GM18519 (cell line): ENCODE measurements around the gene RPS6KA1.
"Not testable (repeated sequence)": the region's sequence is repeated elsewhere in the genome, so short reads cannot be mapped to it uniquely, and the experiment has no call there.

Experiments
- ATAC-seq: cut with Tn5 transposase; IDR thresholded peaks from one replicate; pipeline ENCODE4 v1.9.1; 2021; ENCODE audit warnings: mild to moderate bottlenecking, moderate library complexity; ENCODE audit not compliant: unreplicated experiment, low FRiP score

The RPS6KA1 gene

DNA sequence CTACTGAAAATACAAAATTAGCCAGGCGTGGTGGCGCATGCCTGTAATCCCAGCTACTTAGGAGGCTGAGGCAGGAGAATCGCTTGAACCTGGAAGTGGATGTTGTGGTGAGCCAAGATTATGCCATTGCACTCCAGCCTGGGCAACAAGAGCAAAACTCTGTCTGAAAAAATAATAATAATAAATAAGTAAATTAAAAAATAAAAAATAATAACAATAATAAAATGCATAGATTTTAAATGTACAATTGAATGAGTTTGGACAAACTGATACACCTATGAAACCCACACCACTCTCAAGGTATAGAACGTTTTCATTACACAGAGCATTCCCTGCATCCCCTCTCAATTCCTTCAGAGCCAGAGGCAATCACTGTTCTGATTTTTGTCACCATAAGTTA lies 55.0 kb downstream of the RPS6KA1 start:
- not testable (repeated sequence) for ATAC-seq

DNA sequence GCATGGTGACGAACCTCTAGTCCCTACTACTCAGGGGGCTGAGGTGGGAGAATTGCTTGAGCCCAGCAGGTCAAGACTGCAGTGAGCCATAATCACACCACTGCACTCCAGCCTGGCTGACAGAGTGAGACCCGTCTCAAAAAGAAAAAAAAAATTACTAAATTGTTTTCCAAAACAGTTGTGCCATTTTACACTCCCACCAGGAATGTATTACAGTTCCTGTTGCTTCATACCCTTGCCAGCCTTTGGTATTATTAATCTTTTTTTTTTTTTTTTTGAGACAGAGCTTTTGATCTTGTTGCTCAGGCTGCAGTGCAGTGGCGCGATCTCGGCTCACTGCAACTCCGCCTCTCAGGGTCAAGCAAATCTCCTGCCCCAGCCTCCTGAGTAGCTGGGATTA lies 55.9 kb downstream of the RPS6KA1 start:
- ATAC-seq: no peak

DNA sequence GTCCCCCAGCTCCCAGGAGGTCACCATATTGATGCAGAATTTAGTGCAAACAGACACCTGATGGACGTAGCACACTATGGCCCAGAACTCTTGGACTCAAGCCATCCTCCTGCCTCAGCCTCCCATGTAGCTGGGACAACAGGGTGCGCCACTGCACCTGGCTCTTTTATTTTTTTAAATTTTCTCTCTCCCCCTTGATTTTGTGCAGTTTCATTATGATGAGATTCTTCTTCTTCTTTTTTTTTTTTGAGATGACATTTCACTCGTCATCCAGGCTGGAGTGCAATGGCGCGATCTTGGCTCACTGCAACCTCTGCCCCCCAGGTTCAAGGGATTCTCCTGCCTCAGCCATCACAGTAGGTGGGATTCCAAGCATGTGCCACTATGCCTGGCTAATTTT lies 63.8 kb downstream of the RPS6KA1 start:
- no peak for ATAC-seq

DNA sequence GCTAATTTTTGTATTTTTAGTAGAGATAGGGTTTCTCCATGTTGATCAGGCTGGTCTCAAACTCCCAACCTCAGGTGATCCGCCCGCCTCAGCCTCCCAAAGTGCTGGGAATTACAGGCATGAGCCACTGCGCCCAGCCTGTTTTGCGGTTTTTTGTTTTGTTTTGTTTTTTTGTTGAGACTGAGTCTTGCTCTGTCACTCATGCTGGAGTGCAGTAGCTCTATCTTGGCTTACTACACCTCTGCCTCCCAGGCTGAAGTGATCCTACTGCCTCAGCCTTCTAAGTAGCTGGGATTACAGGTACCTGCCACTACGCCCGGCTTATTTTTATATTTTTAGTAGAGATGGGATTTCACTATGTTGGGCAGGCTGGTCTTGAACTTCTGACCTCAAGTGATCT lies 65.0 kb downstream of the RPS6KA1 start:
- not testable (repeated sequence) for ATAC-seq

DNA sequence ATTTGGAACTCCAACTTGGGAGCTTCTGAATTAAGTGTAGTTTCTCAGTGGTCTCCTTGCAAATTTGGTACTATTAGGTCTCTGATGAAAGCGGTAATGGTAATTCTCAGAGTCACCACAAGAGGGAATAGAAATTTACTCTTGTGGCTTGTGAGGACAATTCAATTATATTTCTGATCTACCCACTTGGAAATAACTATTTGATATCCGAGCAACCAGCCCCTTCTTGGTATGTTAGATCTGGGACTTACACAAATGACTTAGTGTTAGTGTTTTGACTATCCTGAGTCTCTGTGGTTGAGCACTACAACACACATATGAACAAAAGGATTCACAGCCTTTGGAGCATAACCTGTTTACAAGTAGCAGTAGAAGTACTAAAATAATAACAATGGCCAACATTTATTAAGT lies 68.1 kb downstream of the RPS6KA1 start:
- no peak for ATAC-seq

DNA sequence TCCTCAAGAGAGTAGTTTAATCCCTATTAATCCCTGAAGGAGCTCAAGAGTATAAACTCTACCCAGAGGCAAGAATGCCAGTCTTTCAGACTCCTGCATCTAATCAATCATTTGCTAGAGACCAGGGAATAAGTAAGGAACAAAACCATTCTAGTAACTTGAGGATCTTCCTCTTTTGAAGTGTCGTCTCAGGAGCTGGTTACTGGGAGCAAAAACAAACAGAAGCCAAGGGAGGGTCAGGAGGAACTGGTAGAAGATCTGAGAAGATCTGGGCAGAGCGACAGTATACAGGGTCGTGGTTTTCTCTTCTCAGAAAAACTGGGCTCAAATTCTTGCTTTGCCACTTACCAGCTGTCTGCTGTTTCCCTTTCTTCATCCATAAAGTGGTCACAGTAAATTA lies 69.3 kb downstream of the RPS6KA1 start:
- ATAC-seq: no peak

DNA sequence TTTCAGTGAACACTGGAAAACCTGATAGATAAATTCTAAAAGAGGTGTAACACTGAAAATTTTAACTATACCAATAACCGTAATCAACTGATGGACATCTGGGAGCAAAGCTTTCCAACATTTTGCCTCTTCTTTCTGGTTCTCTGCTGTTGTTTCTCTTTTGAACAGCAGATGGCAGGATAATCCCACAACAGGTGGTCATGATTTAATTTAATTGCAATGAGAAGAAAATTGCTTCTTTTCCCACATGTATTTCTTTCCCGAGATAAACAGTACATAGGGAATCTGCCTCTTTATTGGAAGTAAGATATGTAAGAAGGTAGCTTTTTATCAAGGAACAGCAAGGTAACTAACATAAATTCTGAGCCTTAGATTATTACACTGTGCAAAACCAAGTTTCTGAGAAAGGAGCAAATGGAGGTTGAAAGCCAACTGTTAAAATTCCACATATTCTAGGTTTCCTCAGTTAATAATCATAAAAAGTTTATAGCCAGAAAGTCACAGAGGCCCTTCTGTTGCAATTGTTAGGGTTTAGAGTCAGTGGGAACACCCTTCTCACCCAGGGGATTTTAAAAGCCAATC lies 72.9 kb downstream of the RPS6KA1 start:
- no peak for ATAC-seq

DNA sequence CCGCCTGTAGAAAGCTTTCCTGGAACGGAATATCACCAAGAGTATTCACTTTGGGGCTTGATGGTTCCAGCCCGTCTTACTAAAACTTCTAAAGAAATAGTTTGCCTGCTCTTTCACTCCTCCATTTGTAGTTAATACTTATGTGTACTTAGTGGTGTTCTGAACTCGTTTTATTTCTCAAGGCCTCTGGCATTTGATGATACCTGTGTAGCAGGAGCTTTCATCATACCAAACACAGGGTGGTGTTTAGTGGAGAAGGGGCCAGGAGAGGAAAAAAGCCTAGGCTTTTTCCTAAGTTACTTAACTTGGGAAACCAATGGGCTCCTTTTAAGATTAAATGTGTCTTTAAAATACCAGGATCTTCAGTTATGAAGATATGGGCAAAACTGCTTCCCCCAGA lies 74.3 kb downstream of the RPS6KA1 start:
- no peak for ATAC-seq

DNA sequence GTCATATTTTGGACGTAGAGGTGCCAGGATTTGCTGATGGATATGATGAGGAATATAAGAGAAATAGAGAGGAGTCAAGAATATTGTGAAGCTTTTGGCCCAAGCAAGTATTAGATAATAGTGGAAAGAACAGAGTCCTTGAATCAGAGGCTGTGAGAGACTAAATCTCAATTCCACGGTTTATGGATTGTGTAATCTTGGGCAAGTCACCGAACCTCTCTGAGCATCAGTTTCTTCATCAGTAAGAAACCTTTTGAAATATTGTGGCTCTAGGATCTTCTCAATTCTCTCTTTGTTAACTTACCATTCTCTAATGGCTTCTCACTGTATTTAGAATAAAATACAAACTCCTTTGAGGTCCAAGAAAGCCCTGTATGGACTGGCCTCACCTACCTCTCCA lies 77.6 kb downstream of the RPS6KA1 start:
- no peak for ATAC-seq

DNA sequence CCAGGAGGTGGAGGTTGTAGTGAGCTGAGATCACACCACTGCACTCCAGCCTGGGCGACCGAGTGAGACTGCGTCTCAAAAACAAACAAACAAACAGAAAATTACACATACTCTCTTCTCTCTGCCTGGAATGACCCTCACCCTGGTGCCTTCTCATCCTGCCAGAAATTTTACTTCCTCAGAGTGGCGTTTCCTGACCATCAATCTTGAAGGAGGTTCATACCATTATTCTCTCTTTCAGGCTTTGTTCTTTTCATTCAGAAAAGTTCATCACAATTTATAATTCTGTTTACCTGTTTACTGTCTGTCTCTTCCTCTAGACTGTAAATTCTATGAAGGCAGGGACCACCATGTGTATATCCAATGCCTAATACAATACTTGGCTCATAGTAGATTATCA lies 79.3 kb downstream of the RPS6KA1 start:
- ATAC-seq: no peak

DNA sequence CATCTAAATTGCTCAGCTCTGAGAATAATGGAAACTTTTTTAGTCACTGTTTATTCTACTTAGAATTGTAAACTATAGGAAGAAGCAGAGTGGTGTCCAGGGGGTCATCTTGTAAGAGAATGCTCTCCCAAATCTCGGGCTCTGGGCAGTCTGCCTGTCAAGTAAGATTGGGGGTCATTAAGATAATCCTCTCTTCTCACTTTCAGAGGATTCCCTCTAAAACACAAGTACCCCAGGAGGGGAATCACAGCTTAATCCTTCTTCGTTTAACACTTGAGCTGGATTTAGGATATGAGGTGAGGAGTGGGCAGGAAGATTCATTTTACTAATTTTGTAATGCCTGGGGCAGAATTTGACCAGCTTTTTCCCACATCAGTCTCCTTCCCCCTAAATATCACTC lies 81.2 kb downstream of the RPS6KA1 start:
- no peak for ATAC-seq

DNA sequence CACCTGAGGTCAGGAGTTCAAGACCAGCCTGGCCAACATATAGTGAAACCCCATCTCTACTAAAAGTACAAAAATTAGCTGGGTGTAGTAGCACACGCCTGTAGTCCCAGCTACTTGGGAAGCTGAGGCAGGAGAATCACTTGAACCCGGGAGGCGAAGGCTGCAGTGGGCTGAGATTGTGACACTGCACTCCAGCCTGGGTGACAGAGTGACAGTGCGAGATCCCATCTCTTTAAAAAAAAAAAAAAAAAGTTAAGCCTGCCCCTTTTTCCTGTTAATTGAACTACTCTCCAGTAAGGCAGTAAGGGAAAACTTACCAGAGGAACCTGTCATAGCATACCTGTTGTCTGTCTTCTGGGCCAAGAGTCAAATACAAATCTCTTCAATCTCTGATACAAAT lies 83.1 kb downstream of the RPS6KA1 start:
- ATAC-seq: not testable (repeated sequence)

DNA sequence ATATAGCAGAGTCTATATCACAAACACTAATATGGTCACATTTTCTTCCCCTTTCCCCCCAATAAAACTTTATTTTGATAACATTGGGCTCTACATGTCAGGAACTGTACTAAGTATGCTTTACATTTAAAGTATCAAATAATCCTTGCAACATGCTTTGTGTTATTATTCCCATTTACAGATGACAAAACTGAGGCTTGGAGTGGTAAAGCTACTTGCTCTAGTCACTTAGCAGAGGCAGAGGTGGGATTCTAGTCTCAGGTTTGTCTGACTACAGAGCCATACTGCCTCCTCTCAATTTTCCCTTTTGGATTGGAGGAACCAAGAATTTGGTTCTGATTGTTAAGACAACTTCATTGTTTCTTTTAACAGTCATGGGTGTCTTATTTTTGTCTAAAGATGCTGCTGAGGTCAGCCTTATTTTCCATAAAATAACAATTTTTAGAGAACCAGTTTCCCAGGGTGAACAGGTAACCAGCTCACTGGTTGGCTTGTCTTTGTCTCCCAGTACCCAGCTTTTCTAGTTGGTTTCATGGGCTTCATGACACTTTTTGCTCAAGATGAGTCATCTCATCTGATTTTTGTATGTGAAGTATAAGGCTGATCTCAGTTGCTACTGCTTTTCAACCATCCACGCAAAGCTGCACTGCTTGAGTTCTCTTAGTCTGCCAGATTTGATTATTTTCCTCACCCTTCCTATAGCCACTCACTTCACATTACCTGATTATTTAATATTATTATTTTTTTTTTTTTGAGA lies 85.3 kb downstream of the RPS6KA1 start:
- no peak for ATAC-seq

DNA sequence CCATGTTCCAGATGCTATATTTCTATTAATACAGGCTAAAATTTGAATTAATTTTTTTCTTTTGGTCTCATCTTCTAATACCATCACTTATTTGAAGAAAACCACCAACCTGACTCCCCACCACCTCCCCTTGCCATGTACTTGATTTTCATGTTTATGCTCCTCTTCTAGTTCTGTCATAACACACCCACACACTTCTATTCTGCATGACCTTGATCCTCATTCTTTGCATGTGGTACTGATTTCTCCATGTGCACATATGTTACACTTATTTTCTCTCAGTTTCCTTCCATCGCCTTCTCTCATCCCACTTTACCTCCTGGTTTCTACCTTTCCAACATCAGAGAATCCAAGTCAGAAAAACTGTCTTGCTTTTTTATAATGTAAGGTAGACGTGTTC lies 87.3 kb downstream of the RPS6KA1 start:
- no peak for ATAC-seq

DNA sequence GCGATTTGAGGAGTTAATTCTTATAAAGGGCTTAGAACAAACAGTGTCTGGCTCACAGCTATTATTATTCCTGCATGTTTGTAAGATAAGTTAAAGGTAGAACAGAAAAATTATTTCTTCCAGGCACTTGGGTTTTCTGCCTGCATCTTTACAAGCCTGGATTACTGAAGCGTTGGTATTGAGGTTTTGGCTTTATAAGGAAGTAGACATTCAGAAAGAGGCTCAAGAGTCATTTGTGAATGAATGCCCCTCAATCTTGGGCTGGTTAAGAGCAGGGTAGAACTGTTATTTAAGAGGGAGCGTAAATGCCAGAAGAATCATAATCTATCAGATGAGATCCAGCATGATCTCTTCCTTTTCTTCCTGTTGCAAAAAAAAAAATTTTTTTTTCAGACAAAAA lies 89.0 kb downstream of the RPS6KA1 start:
- no peak for ATAC-seq
